HEK293 (cell line): ENCODE results near the gene OR13C2.
"Not testable (repeated sequence)": the region's sequence is repeated elsewhere in the genome, so short reads cannot be mapped to it uniquely, and the experiment has no call there.

Experiments used
- CTCF ChIA-PET: fragments of 350-600 bp; formaldehyde crosslinking; extraction: SDS; loops from one replicate; lab custom pipeline; 2021; ENCODE audit warnings: antibody characterized with exemption; lab: Yijun Ruan, JAX
- POLR2A ChIA-PET: fragments of 300-600 bp; formaldehyde crosslinking; extraction: SDS; loops from one replicate; lab custom pipeline; 2020; ENCODE audit warnings: antibody characterized with exemption, inconsistent platforms; lab: Yijun Ruan, JAX
- H3K27ac ChIP-seq: fragments of 200-500 bp; sonication (Bioruptor generic); 2 replicates; pipeline ENCODE4 v1.5.1; 2014; ENCODE audit warnings: low read depth, low read length, control low read depth, inconsistent platforms; ENCODE audit errors: extremely low read depth
- H3K36me3 ChIP-seq, 2 experiments: fragments of 200-500 bp in 1 of 2; sonication (Bioruptor generic) in 1 of 2; 1 replicate in 1 of 2; 2 replicates in 1 of 2; pipeline ENCODE4 v1.5.1; 2014 to 2017; ENCODE audit warnings: inconsistent platforms in 2 of 2, low read length in 2 of 2; ENCODE audit not compliant: control insufficient read depth in 2 of 2, insufficient read depth in 1 of 2
- H3K4me1 ChIP-seq: fragments of 200-500 bp; sonication (Bioruptor generic); 2 replicates; pipeline ENCODE4 v1.5.1; 2014; ENCODE audit warnings: mild to moderate bottlenecking, low read length, inconsistent platforms; ENCODE audit not compliant: control insufficient read depth, insufficient read depth
- H3K4me3 ChIP-seq: 2 replicates; pipeline ENCODE4 v1.5.1; 2011; ENCODE audit warnings: low read depth, mild to moderate bottlenecking, control low read depth, low read length, moderate library complexity
- H3K9me3 ChIP-seq: fragments of 200-500 bp; sonication (Bioruptor generic); 2 replicates; pipeline ENCODE4 v1.5.1; 2014; ENCODE audit warnings: low read depth, low read length, inconsistent platforms; ENCODE audit not compliant: control insufficient read depth, insufficient read depth
- KLF7 ChIP-seq: fragments of 450-650 bp; formaldehyde crosslinking; IDR thresholded peaks from 2 replicates; pipeline ENCODE4 v1.5.1; 2016; ENCODE audit warnings: missing biosample characterization, missing genetic modification characterization, borderline replicate concordance
- RBAK ChIP-seq: fragments of 450-650 bp; formaldehyde crosslinking; IDR thresholded peaks from 2 replicates; pipeline ENCODE4 v1.5.1; 2016; ENCODE audit warnings: missing biosample characterization, missing genetic modification characterization
- TCF7L2 ChIP-seq: IDR thresholded peaks from 2 replicates; pipeline ENCODE4 v1.6.1; 2011; ENCODE audit warnings: low read depth, mild to moderate bottlenecking, inconsistent platforms, low read length, moderate library complexity, borderline replicate concordance
- ZBTB11 ChIP-seq: fragments of 450-650 bp; formaldehyde crosslinking; conservative IDR thresholded peaks from 2 replicates; pipeline ENCODE4 v1.5.1; 2016; ENCODE audit warnings: low read depth, missing biosample characterization, missing genetic modification characterization
- ZBTB7A ChIP-seq: fragments of 450-650 bp; formaldehyde crosslinking; IDR thresholded peaks from 2 replicates; pipeline ENCODE4 v1.5.1; 2016; ENCODE audit warnings: low read depth, missing biosample characterization, missing genetic modification characterization
- ZFP69B ChIP-seq: fragments of 450-650 bp; formaldehyde crosslinking; IDR thresholded peaks from 2 replicates; pipeline ENCODE4 v1.5.1; 2016; ENCODE audit warnings: missing biosample characterization, missing genetic modification characterization
- ZNF175 ChIP-seq: fragments of 450-650 bp; formaldehyde crosslinking; IDR thresholded peaks from 2 replicates; pipeline ENCODE4 v1.5.1; 2016; ENCODE audit warnings: missing biosample characterization, missing genetic modification characterization
- ZNF266 ChIP-seq: fragments of 450-650 bp; formaldehyde crosslinking; IDR thresholded peaks from 2 replicates; pipeline ENCODE4 v1.5.1; 2016; ENCODE audit warnings: missing biosample characterization, missing genetic modification characterization, low read depth
- ZNF274 ChIP-seq, 2 experiments: fragments of 200-500 bp in 1 of 2; fragments of 450-650 bp in 1 of 2; sonication (Bioruptor generic) in 1 of 2; formaldehyde crosslinking in 1 of 2; IDR thresholded peaks; 2 replicates each; pipeline versions ENCODE4 v1.5.1 to v1.6.1; 2014 to 2016; ENCODE audit warnings: borderline replicate concordance in 1 of 2, inconsistent platforms in 1 of 2, low read length in 1 of 2, missing biosample characterization in 1 of 2, missing genetic modification characterization in 1 of 2
- ZNF362 ChIP-seq: fragments of 450-650 bp; formaldehyde crosslinking; IDR thresholded peaks from 2 replicates; pipeline ENCODE4 v1.5.1; 2016; ENCODE audit warnings: missing biosample characterization, missing genetic modification characterization
- ZNF473 ChIP-seq: fragments of 450-650 bp; formaldehyde crosslinking; IDR thresholded peaks from 2 replicates; pipeline ENCODE4 v1.5.1; 2017; ENCODE audit warnings: missing biosample characterization, missing genetic modification characterization
- ZNF501 ChIP-seq: fragments of 450-650 bp; formaldehyde crosslinking; IDR thresholded peaks from 2 replicates; pipeline ENCODE4 v1.5.1; 2016; ENCODE audit warnings: missing biosample characterization, missing genetic modification characterization
- TF ChIP-seq, protein P1 (sequence below): fragments of 450-650 bp; formaldehyde crosslinking; IDR thresholded peaks from 2 replicates; pipeline ENCODE4 v1.5.1; 2016; ENCODE audit warnings: missing biosample characterization, missing genetic modification characterization
- TF ChIP-seq, protein P2 (sequence below): fragments of 450-650 bp; formaldehyde crosslinking; IDR thresholded peaks from 2 replicates; pipeline ENCODE4 v1.5.1; 2017; ENCODE audit warnings: missing biosample characterization, missing genetic modification characterization

The OR13C2 gene, protein sequence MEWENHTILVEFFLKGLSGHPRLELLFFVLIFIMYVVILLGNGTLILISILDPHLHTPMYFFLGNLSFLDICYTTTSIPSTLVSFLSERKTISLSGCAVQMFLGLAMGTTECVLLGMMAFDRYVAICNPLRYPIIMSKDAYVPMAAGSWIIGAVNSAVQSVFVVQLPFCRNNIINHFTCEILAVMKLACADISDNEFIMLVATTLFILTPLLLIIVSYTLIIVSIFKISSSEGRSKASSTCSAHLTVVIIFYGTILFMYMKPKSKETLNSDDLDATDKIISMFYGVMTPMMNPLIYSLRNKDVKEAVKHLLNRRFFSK

DNA sequence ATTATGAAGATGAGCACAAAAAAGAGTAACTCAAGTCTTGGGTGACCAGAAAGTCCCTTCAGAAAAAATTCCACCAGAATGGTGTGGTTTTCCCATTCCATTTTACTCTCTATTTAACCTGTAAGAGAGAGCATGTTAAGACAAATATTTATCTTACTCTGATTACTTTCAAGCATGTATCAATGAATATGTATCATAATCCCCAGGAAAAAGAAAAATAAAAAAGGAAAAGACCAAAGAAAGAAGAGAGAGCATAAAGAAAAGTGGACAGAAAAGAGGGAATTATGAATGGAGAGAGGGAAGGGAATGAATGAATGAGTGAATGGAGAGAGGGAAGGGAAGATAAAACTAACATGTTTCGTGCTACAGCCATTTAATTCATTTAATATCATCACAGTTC is at the start of gene OR13C2:
OR13C2 (minus strand) TSS at position 101 of the 400 bp plus-strand sequence; CDS start at position 101, 0 bp downstream.
- H3K9me3 ChIP-seq, H3K4me3 ChIP-seq, H3K27ac ChIP-seq, POLR2A ChIA-PET, H3K4me1 ChIP-seq, H3K36me3 ChIP-seq, CTCF ChIA-PET: not testable (repeated sequence)

- Histone ChIP-seq H3K27ac (no peak overlapping the region), H3K36me3 (no peaks in the 10 kb centered on the region), H3K4me3 (no peak overlapping the region), H3K9me3 (no peaks in the 10 kb centered on the region), H3K4me1 (no peaks in the 10 kb centered on the region)
- TF ChIP-seq ZNF266 (tag by site-specific recombination) (no peak), ZNF175 (tag by site-specific recombination) (no peak), ZNF473 (no peak), ZBTB11 (tag by site-specific recombination) (no peak), ZNF501 (tag by site-specific recombination) (no peak), ZBTB7A (no peak)
- TF ChIP-seq, protein P1, sequence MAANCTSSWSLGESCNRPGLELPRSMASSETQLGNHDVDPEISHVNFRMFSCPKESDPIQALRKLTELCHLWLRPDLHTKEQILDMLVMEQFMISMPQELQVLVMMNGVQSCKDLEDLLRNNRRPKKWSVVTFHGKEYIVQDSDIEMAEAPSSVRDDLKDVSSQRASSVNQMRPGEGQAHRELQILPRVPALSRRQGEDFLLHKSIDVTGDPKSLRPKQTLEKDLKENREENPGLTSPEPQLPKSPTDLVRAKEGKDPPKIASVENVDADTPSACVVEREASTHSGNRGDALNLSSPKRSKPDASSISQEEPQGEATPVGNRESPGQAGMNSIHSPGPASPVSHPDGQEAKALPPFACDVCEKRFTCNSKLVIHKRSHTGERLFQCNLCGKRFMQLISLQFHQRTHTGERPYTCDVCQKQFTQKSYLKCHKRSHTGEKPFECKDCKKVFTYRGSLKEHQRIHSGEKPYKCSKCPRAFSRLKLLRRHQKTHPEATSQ (tag by site-specific recombination): no peak
- CTCF ChIA-PET: no interaction called here
- POLR2A ChIA-PET: no interaction called here
These were observed 30.0 kb upstream of the OR13C2 start for GRCh38 chr9:104635456-104635855.

GRCh38 chr9:104633976-104634520 is 28.6 kb upstream of the OR13C2 start:
- H3K4me1 ChIP-seq: no peaks in the 10 kb centered on the region
- TF ChIP-seq ZNF274 (IDR thresholded peaks at IDR 0.05; ENCODE audit: low read length) (no peak), ZNF274 (tag by site-specific recombination; IDR thresholded peaks at IDR 0.05; ENCODE audit: borderline replicate concordance) (no peak), KLF7 (no peak), RBAK (tag by site-specific recombination) (no peak), TCF7L2 (no peak), ZNF362 (tag by site-specific recombination) (no peak), ZFP69B (tag by site-specific recombination) (no peak)
- TF ChIP-seq, protein P2, sequence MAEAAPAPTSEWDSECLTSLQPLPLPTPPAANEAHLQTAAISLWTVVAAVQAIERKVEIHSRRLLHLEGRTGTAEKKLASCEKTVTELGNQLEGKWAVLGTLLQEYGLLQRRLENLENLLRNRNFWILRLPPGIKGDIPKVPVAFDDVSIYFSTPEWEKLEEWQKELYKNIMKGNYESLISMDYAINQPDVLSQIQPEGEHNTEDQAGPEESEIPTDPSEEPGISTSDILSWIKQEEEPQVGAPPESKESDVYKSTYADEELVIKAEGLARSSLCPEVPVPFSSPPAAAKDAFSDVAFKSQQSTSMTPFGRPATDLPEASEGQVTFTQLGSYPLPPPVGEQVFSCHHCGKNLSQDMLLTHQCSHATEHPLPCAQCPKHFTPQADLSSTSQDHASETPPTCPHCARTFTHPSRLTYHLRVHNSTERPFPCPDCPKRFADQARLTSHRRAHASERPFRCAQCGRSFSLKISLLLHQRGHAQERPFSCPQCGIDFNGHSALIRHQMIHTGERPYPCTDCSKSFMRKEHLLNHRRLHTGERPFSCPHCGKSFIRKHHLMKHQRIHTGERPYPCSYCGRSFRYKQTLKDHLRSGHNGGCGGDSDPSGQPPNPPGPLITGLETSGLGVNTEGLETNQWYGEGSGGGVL (tag by site-specific recombination): no peak
- no peaks in the 10 kb centered on the region for H3K36me3 ChIP-seq
- no peak overlapping the region for H3K4me3 ChIP-seq
- CTCF ChIA-PET: no interaction called here
- H3K9me3 ChIP-seq: no peaks in the 10 kb centered on the region
- POLR2A ChIA-PET: no interaction called here
- H3K27ac ChIP-seq: no peak overlapping the region

DNA sequence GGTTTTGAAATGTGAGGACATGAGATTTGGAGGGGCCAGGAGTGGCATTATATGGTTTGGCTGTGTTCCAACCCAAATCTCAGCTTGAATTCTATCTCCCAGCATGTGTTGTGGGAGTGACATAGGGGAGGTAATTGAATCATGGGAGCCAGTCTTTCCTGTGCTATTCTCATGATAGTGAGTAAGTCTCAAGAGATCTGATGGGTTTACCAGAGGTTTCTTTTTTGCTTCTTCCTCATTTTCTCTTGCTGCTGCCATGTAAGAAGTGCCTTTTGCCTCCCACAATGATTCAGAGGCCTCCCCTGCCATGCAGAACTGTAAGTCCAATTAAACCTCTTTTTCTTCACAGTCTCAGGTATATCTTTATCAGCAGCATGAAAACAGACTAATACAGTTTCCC is 20.5 kb upstream of the OR13C2 start:
- POLR2A ChIA-PET, H3K4me3 ChIP-seq, H3K36me3 ChIP-seq, H3K27ac ChIP-seq, H3K4me1 ChIP-seq, H3K9me3 ChIP-seq: not testable (repeated sequence)
- CTCF ChIA-PET: interaction anchor here (0.7 kb wide), 1 partner anchor 422 kb away, joined by 3 read pairs; no protein-coding TSS in a partner anchor
